Tongue (tissue), 2 donors: ENCODE results near the gene MRPL17. TPM values are rescaled to one million over a fixed set of nuclear protein-coding genes. Genes with fewer than 3 reads are reported as not detected.
A peak's percentile ranks its signal among the peaks of the same experiment; 100 is the strongest.

ENCODE experiments used
- DNase-seq: peaks from one replicate; pipeline ENCODE4 v3.0.0-alpha.2; 2015
- total RNA-seq: library from RNA; depleted of rRNA; stranded (reverse); fragments of >200 nt; gene quantifications from one replicate; pipeline ENCODE4 v1.2.3, GENCODE V29; 2014

MRPL17 gene
- total RNA-seq, 1 donor from 2014 or later = 29.2 TPM

DNA sequence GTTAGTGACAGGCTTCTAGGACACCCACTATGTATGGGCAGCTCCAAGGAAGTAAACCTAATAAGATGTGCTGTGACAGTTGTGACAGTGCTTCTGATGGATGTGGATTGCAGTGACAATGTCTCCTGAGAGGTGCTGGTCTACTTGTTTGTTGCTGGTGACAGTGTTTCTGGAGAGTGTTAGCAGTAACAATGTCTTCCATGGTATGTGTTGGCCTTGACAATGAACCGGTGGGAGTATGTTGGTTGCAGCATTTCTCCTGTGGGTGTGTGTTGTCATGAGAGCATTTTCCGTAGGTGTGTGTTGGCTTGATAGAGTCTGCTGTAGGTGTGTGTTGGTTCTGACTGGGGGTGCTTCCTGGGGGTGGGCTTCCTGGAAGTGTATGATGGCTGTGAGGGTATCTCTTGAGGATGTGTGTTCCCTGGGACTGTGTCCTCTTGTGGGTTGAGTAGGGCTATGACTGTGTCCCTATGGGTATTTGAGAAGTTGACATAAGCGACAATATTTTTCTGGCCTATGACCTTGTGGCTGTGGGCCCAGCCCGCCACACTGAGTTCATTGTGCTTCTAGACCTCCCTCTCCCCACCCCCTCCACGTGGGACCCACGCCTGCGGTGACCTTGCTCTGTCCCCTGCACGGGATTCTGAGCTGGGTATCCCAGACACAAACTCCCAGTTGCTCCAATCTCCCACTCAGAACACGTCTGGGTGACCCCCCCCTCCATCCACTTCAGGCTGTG lies 28.7 kb downstream of the MRPL17 start:
- no peak for DNase-seq

DNA sequence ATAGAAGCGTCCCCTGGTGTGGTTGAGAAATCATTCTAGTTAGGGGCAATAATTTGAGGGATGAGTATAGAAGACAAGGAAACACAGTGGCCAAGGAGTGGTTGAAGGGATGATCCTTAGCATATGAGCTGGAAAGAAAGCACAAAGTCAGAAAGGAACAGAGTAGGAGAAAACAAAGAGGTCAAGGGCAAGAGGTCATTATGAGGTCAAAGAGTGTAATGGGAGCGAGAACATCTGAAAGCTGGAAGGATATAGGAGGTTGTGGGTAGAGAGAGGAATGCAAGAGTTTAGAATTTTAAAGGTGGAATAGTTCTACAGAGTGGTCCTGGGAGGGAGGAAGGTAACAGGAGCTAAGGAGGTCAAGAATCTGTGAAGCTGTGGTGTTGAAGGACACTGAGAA lies 29.5 kb downstream of the MRPL17 start:
- DNase-seq = no peak

DNA sequence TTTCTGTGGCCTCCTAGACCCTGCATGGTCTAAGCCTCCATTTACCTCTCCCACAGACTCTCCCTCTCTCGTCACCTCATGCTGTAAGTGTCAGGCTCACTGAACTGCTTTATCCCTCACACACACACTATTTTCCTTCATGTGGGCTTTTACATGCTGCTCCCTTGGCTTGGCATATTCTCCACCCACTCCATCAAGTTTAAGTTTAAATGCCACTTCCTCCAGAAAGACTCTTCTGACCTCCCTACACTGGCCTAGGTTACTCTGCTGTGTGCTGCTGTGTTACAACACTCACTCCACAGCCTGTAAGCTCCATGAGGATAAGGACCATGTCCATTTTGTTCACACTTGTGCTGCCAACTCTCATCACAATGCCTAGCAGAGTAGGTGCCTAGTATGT lies 30.0 kb downstream of the MRPL17 start:
- DNase-seq = no peak

DNA sequence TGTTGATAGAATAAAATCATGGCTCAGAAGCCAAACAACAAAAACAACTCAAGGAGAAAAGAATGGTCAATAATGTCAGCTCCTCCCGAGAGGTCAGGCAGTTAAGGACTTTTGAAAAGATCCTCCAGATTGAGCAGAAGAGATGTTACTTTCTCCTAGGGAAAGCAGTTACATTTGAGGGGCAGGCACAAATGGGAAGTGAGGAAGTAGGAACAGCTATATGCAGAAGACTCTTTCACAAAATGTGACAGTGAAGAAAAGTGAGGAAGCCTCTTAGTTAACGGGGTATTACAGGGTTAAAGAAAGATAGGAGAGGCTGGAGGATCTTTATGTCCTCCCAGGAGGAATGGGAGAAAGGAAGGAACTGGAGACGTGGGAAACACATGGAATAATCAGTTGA lies 31.0 kb downstream of the MRPL17 start:
- no peak for DNase-seq

DNA sequence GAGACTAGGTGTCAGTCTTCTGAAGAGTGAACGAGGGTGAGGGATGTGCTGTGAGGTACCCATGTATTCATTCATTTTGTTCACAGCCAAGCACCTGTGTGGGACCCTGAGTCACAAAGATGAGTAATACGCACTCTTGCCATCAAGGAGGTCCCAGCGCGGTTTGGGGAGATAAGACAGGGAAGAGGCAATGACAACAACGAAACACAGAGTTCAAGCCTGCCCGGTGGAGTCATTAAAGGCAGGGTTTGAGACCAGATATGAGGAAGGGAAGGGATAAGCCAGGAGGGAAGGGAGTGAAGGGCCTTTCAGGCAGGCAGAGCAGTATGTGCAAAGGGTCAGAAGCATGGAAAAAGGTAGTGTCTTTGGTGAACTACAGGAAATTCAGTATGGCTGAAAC lies 32.2 kb downstream of the MRPL17 start:
- no peak for DNase-seq

DNA sequence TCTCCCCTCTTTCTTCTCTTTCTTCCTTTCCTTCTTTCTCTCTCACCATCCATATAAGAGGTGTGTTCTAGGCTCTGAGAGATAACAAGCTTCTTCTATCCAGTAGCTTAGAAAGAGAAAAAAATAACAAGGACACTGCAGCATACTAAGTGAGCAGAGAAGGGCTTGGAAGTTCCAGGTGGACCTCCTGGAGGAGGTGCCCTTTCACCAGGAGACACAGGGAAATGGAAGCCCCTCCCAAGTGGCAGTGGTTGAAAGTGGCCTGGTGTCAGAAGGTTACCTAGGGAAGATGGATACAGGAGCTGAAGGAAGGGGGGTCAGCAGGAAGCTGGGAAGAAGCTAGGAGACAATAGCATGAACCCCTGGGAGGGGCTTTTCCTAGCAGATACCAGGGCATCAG lies 33.0 kb downstream of the MRPL17 start:
- DNase-seq = no peak

DNA sequence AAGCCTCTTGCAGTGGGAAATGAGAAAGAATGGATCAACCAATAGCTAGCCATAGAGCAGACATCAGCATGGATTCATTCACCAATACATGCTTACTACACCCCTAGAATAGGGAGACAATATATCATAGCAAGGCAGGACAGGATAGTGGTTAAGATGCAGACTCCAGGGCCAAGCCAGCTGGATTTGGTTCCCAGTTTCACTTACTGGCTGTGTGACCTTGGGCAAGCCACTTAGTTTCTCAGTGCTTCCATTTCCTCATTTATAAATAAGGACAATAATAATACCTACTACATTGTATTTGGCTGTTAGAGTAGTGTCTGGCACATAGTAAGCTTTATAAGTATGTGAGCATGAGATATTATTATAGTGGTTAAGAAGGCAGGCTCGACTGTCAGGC lies 34.6 kb downstream of the MRPL17 start:
- DNase-seq = no peak

DNA sequence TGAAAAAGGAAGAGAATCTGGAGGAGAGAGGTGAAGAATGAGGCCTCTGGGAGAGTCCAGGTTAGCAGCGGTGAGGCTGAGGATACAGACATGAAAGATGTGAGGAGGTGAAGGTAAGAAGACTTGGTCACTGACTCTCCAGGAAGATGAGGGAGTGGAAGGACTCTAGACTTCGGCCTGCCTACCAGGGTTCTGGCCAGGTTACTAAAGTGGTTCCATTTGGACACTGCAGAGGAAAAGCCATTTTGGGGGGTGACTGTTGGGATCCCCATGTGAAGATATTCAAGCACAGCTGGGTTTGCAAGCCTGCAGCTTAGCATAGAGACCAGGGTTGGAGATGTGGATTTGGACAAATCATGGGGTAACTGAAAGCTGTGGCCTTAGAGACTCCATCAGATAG lies 35.3 kb downstream of the MRPL17 start:
- no peak for DNase-seq

DNA sequence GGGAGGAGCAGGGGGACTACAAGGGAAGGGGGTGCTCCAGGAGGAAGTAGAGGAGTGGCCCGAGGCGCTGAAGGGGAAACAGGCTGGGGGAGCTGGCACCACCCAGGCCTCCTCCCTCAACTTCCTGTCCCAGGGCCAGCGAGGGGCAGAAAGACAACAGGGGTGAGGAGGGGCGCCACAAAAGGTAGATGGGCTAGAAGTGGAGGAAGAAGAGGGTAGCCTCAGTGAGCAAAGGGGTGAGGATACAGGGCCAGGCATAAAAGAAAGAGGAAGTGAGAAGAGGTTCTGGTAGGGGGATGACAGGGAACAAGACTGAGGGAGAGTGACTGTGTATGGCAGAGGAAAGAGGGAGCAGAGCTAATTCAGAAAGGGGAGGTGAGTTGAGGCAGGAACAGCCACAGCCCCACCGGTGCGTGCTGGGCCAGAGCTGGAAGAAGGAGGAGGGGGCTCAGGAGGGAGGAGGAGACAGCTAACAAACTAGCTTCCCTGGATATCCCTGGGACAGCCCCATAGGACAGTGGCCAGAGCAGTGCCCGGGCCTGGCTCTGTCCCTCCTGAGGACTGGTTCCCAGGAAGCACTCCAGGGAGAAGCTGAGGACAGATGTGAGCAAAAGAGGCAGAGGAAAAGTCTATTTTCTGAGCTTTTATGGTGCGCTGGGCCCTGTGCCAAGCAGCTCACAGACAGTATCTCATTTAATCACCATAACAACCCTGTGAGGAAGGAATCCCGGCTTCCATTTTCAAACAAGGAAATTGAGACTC lies 36.0 kb downstream of the MRPL17 start:
- DNase-seq = peak; percentile 57

DNA sequence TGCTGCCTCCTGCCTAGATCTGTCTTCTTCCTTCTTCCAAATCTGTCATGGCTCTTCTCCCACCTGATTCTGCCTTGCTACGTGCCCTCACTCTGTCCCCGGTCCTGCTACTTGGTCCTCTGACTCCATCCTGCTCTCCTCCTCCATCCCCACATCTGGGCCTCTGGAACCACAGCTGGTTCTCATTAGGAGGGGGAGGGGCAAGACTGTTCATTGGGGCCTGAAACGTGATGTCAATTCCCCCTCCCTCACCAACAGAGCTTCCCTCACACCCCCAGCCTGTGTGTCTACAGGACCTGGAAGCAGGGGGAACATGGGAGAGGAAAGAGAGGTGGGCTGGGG lies 36.6 kb downstream of the MRPL17 start:
- peak; percentile 92 for DNase-seq

DNA sequence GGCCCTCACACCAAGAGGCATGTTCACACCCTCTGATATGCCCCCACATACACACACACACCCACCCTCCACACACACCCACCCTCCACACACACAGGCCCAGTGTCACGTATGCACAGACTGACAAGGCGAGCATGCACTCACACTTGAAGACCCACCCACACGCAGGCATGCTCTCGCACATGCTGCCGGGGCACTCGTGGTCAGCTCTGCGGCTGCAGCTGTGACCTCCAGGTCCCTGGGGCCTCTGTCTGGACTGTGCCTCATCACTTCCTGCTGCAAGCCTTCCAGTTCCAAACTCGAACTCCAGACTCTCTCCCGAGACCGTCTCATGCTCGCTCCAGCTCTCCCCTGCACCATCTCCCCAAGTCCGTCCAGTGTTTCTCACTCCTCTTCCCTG lies 37.1 kb downstream of the MRPL17 start:
- DNase-seq = peak; percentile 69

DNA sequence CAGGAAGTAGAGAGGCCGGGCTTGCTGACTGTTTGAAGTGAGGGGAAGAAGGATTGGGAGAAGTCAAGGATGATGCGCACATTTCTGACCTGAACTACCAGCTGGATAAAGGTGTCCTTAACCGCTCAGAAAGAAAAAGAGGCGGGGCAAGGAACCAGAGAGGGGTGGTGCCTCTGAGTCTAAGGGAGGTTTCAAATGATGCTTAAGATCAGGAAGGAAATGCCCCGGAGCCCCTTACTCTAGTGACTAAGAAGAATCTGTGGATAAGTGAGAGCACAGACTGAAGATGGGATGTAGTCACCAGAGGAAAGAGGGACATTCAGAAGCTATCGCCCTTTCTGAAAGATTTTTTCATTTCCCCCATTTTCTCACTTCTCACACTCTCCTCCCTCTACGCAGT lies 40.2 kb downstream of the MRPL17 start:
- no peak for DNase-seq

DNA sequence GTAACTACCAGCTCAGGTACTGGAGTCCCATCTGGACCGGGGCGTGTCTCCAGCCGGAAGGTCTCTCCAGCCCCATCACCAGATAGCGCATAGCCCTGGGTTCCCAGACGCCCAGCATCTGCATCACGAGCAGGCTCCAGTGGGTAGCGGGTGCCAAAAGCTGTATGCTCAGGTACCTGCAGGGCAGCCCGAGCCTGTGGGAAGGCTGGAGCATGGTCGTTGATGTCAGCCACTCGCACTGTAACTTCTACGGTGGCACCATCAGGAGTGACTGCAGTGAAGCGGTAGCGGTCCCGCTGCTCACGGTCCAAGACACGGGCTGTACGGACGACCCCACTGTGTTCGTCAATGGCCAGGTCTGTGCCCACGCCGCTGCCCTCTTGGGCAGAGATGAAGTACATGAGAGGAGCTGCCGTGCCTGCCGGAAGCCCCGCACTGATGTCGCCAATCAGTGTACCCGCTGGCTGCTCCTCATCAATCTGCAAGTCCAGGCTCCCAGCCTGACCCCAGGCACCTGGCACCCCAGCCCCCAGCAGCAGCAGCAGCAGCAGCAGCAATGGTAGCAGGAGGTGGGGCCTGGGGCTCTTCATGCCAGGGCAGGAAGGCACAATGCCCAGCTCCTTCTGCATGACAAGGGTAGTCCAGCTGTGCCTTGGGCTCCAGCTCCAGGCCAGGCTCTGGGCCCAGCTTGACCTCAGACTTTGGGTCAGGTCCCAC lies 42.0 kb downstream of the MRPL17 start:
- DNase-seq = no peak

DNA sequence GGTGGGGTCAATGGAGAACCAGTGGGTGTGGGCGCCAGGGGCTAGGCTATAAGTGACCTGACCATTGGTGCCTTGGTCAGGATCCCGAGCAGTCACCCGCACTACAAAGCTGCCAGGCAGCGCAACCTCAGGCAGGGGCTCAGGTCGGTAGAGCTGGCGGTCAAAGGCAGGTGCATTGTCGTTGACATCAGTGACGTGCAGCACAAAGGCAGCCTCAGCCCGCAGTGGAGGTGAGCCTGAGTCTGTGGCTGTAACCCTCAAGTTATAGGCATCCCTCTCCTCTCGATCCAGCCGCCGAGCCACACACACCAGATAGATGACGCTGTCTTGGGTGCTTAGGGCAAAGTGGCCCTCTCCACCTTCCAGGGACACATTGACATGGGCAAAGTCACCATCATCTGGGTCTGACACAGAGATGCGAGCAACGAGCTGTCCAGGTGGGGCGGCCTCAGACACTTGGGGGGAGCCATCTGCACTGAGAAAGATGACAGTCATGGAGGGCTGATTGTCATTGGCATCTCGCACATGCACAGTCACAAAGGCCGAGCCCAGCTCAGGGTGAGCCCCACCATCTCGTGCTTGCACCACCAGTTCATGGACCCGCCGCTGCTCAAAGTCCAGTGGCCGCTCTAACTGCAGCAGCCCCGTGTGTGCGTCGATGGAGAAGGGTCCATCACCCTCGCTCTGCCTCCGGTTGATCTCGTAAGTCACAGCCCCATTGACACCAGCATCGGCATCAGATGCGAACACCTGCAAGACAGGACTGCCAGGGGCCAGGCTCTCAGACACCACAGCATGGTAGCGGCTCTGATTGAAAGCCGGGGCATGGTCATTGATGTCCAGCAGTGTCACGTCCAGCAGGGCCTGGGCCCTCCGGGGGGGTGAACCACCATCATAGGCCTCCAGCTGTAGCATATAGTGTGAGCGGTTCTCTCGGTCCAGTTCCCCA lies 42.8 kb downstream of the MRPL17 start:
- no peak for DNase-seq

DNA sequence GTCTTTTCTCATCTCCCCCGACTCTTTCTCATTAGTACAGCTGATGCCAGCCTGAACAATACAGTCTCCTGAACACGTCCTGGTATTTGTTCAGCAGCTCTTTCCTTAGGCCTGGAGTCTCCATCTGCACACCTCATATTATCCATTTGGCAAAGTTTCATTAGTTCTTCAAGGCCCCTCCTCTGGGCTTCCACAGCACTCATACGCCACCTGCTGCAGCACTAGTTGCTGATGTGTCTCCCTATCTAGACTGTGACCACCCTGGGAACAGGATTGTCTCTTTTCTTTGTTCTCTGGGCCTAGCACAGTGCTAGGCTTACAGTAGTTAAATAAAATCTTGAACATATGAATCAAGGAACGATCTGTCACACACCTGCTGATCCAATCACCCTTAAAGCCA lies 44.7 kb downstream of the MRPL17 start:
- no peak for DNase-seq

DNA sequence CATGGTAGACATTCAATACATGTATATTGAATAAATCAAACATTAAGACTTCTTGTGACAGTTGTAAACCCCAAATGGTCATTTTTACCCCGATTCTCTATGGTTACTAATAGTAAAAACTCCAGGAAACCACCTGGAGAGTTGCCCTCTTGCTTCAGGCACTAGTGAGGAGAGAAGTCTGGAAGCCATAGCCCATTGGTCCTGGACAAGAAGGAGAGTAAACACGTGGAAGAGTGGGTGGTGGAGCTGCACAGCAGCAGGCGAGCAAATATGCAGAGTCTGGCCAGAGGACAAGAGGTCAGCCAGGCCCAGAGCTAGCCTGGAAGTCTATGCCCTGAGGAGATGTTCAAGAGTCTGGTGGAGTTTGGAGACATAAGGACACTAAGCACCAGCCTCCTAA lies 45.3 kb downstream of the MRPL17 start:
- no peak for DNase-seq

DNA sequence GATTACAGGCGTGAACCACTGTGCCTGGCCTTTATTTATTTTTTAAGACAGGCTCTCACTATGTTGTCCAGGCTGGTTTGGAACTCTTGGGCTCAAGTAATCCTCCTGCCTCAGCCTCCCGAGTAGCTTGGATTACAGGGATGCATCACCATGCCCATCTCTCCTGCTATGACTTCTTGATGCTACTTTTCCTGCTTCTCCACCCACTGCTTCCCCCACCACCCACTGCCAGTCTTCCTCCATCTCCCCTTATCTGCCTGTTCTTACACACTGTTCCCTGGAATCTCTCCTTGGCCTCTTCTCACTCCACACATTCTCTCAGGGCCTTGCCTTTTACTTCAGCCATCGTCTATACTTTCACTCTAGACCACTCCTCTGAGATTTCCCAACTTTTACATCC lies 46.7 kb downstream of the MRPL17 start:
- DNase-seq = no peak

DNA sequence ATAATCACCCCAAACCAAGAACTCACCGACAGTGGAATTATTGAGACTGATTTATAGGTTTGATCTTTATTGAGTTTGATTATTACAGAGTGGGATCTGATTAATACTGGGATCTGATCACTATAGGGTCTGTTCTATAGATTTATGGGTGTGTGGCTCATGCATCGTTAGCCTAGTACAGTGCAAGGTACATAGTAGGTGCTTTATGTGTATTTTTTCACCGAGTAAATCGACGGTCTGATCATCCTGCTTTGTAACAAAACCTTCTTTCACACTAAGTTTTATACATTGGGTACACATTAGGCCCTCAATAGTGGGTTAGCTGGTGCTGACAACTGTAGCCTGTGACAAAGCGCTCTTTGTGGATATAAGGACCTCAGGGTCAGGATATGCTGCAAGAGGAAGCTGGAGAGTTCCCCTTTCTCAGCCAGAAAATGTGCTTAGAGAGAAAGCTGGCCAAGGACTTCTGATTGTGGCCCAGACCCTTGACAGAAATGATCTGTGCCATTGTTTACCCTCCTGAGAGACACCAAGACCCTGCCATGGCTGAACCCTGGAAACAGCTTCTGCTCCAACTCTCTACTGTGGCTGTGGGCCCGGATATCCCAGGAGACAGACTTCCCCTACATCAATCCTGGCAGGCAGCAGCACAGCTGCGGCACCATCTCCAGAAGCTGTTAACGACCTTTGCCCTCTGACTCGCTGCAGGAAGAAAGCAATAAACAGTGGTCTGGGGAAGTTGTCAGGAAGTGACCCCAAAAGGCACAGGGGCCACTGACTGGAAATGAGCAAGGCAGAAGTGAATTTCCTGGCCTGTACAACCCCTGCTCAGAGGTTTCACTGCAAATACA lies 47.8 kb downstream of the MRPL17 start:
- peak; percentile 40 for DNase-seq

DNA sequence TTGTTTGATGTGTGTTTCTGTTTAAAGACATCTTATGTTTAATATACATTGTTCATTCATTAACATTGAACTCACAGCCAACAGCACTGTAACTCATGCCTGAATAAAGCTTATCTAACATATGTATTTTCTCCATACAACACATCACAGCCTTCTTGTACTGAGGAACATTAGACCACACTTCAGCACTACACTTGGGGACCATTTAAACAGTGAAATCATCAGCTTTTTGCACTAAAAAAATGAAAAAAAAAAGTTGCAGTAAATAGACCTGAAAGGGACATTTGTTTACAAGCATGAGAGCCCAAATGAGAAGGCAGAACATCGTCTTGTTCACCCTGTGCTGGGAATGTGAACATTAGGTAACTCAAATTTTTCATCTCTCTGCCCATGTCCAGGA lies 48.6 kb downstream of the MRPL17 start:
- no peak for DNase-seq

DNA sequence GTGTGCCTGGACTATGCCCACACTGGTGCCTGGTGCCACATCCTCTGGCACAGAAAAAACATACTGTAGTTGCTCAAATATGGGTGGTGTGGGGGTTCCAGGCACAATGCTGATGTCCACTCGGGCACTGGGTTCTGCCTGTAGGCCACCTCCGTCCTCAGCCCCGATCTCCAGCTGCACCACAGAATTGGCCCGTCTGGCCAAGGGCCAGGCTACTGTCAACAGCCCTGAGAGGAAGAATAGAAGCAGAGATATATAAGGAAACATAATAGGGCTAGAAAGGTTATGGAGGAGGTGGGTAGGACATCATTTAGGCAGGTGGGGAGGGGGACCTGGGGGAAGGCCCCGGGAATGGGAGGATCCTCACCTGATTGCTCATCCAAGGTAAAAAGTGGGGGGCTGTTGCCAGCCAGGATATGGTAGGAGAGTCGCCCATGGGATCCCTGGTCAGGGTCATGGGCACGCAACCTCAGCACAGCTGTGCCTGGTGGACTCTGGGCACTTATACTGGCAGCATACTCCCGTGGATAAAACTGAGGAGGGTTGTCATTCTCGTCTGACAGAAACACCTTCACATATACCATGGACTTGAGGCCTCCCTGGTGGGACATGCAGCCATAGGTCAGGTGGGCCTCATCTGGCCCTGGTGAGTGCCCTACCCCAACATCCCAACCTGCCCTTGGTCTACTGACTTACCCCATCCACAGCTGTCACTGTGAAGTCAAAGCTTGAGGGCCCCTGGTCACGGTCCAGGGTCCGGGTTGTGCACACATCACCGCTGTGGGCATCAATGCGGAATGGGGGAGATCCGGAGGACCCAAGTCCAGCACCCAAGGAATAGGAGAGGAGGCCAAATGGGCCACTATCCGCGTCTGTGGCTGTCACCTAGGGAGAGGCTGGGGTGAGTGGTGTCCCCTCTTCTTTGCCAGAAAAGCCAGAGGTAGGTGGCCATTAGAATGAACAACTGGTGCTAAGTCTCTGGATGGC lies 49.4 kb downstream of the MRPL17 start:
- no peak for DNase-seq
